Breast epithelium (tissue), 3 donors: ENCODE results near the gene FERMT3.

ENCODE experiments used
- CTCF ChIP-seq, 3 donors: fragments of 450-650 bp; IDR thresholded peaks; one replicate each; pipeline ENCODE4 v1.5.1; 2016 to 2017; ENCODE audit warnings: antibody characterized with exemption in 3 of 3, mild to moderate bottlenecking in 3 of 3, moderate library complexity in 3 of 3
- POLR2A ChIP-seq: fragments of 450-650 bp; IDR thresholded peaks from one replicate; pipeline ENCODE4 v1.6.1; 2016; ENCODE audit warnings: antibody characterized with exemption, mild to moderate bottlenecking, moderate library complexity

- TF ChIP-seq CTCF (IDR thresholded peaks at IDR 0.05) (no peak), POLR2A (no peak)
Observed at GRCh38 chr11:64178203-64178602, 28.3 kb upstream of the FERMT3 start.
